Mesothelial cell of epicardium (in vitro differentiated cells): ENCODE results near the gene SLC30A1. TPM values are rescaled to one million over a fixed set of nuclear protein-coding genes. Genes with fewer than 3 reads are reported as not detected.

Source experiments
- DNase-seq, 2 experiments: peaks; one replicate each; pipeline ENCODE4 v3.0.0; 2021; ENCODE audit warnings: low spot score in 2 of 2; ENCODE audit not compliant: unreplicated experiment in 2 of 2
- H3K27ac Mint-ChIP-seq: 2 replicates; pipeline ENCODE4 v1.8.0; 2021; ENCODE audit warnings: mixed read lengths
- H3K27me3 Mint-ChIP-seq: 2 replicates; pipeline ENCODE4 v1.8.0; 2021; ENCODE audit warnings: low read depth, mixed read lengths
- H3K36me3 Mint-ChIP-seq: 2 replicates; pipeline ENCODE4 v1.8.0; 2021; ENCODE audit warnings: mixed read lengths
- H3K4me1 Mint-ChIP-seq: 2 replicates; pipeline ENCODE4 v1.8.0; 2021; ENCODE audit warnings: mixed read lengths
- H3K4me3 Mint-ChIP-seq: 2 replicates; pipeline ENCODE4 v1.8.0; 2021; ENCODE audit warnings: mild to moderate bottlenecking, moderate library complexity, mixed read lengths
- H3K9me3 Mint-ChIP-seq: 2 replicates; pipeline ENCODE4 v1.8.0; 2021; ENCODE audit warnings: mixed read lengths
- CTCF ChIP-seq: fragments of 200-600 bp; sonication (generic); IDR thresholded peaks from one replicate; pipeline ENCODE4 v1.5.0; 2021; ENCODE audit warnings: antibody characterized with exemption; ENCODE audit not compliant: unreplicated experiment
- total RNA-seq: library from RNA; stranded (reverse); gene quantifications from 3 replicates; pipeline ENCODE4 v1.2.1, GENCODE V29; 2021

SLC30A1 gene
- total RNA-seq, 1 donor from 2014 or later, result 11.0 TPM

DNA sequence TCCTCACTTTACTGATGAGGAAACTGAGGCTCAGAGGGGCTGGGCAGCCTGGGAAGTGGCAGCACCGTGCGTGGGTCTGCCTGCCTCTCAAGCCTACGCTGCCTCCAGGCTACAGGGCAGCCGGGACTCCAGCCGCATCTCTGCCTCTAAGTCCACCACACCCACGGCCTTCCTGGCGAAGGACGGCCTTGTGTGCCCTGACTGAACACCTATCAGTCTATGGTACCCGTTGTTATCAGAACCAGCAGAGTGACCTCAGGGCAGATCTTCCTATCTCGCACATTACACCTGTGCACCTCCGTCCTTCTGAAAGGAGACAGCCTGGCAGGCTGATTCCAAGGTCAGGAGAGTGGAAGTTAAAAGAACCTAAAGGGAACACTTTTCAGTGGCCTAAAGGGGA is 35.7 kb upstream of the SLC30A1 start:
- Mint-ChIP-seq H3K9me3 (no peaks in the 10 kb centered on the region), H3K36me3 (no peaks in the 10 kb centered on the region), H3K27me3 (no peaks in the 10 kb centered on the region), H3K4me1 (peaks cover 12% of the 10 kb centered on the region), H3K4me3 (no peak overlapping the region), H3K27ac (no peak overlapping the region)
- no peak for TF ChIP-seq CTCF
- no peak for DNase-seq

DNA sequence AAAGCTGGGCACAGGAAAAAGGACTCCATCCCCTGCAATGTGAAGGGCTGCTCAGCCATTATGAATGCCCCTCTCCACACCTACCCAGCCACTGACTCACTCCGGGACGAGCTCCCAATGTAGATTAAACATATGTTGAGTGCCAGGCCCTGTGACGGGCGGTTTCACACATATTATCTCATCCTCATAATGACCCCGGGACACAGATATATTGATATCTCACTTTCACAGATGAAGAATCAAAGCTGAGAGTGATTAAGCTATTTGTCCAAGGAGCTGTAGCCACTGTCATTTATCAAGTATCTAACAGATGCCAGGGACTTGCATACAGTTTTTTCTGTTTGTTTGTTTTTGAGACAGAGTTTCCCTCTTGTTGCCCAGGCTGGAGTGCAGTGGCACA is 35.0 kb upstream of the SLC30A1 start:
- Mint-ChIP-seq H3K27ac (no peak overlapping the region), H3K9me3 (no peaks in the 10 kb centered on the region), H3K4me1 (peaks cover 12% of the 10 kb centered on the region), H3K36me3 (no peaks in the 10 kb centered on the region), H3K4me3 (no peak overlapping the region), H3K27me3 (no peaks in the 10 kb centered on the region)
- DNase-seq, result no peak
- TF ChIP-seq CTCF, result no peak

- H3K27ac Mint-ChIP-seq, result no peak overlapping the region
- H3K4me3 Mint-ChIP-seq, result no peak overlapping the region
- TF ChIP-seq CTCF, result no peak
- DNase-seq, result no peak
- peaks cover 12% of the 10 kb centered on the region for H3K4me1 Mint-ChIP-seq
- H3K36me3 Mint-ChIP-seq, result no peaks in the 10 kb centered on the region
- no peaks in the 10 kb centered on the region for H3K9me3 Mint-ChIP-seq
- no peaks in the 10 kb centered on the region for H3K27me3 Mint-ChIP-seq
Measured at GRCh38 chr1:211613108-211613947, 34.4 kb upstream of the SLC30A1 start.

DNA sequence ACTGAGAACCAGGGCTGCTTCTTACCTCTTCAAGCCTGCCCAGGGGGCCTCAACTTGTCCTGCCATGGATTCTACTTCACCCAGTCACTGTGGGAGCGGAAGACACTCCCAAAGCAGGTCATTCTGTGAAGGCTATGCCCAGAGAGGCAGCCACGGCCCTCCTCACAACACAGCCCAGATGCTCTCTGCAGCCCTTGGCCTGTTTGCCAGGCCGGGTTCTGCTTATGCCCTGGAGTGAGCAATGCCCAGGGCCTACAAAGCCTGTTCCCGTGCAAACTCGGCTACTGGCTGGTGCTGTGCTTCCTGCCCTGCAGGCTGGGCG is 33.8 kb upstream of the SLC30A1 start:
- TF ChIP-seq CTCF, result no peak
- Mint-ChIP-seq H3K9me3 (no peaks in the 10 kb centered on the region), H3K36me3 (no peaks in the 10 kb centered on the region), H3K27me3 (peaks cover 3% of the 10 kb centered on the region), H3K27ac (no peak overlapping the region), H3K4me1 (peaks cover 12% of the 10 kb centered on the region), H3K4me3 (no peak overlapping the region)
- DNase-seq, result no peak

GRCh38 chr1:211611818-211612217 is 32.9 kb upstream of the SLC30A1 start:
- H3K27ac Mint-ChIP-seq, result no peak overlapping the region
- no peak for TF ChIP-seq CTCF
- no peaks in the 10 kb centered on the region for H3K9me3 Mint-ChIP-seq
- no peaks in the 10 kb centered on the region for H3K36me3 Mint-ChIP-seq
- peaks cover 12% of the 10 kb centered on the region for H3K27me3 Mint-ChIP-seq
- peaks cover 14% of the 10 kb centered on the region for H3K4me1 Mint-ChIP-seq
- DNase-seq, result no peak
- H3K4me3 Mint-ChIP-seq, result no peak overlapping the region
